Upper lobe of left lung (tissue), 4 donors: ENCODE data around the gene ANKRD13D.

Source experiments
- CTCF ChIP-seq, 6 experiments: fragments of 450-650 bp in 4 of 6; fragments of 200-600 bp in 2 of 6; sonication (generic) in 2 of 6; IDR thresholded peaks; one replicate each; pipeline ENCODE4 v1.5.1; 2016 to 2019; ENCODE audit warnings: antibody characterized with exemption in 6 of 6
- EP300 ChIP-seq, 4 donors: sonication (generic); formaldehyde crosslinking; IDR thresholded peaks; one replicate each; pipeline ENCODE4 v1.5.1; 2017; ENCODE audit warnings: antibody characterized with exemption in 4 of 4, control low read depth in 2 of 4
- POLR2A ChIP-seq, 4 donors: fragments of 450-650 bp; IDR thresholded peaks; one replicate each; pipeline ENCODE4 v1.5.1; 2016 to 2017; ENCODE audit warnings: antibody characterized with exemption in 4 of 4, mild to moderate bottlenecking in 2 of 4
- POLR2AphosphoS5 ChIP-seq, 2 donors: sonication (generic); formaldehyde crosslinking; IDR thresholded peaks; one replicate each; pipeline ENCODE4 v1.5.1; 2017; ENCODE audit warnings: antibody characterized with exemption in 2 of 2

- TF ChIP-seq CTCF (IDR thresholded peaks at IDR 0.05) = no peak
- TF ChIP-seq POLR2A (IDR thresholded peaks at IDR 0.05) = no peak
- no peak for TF ChIP-seq POLR2AphosphoS5 (IDR thresholded peaks at IDR 0.05)
- TF ChIP-seq EP300 (IDR thresholded peaks at IDR 0.05) = no peak
Measured at GRCh38 chr11:67308031-67308866, 19.1 kb downstream of the ANKRD13D start.
